Suppressor macrophage treated with lipopolysaccharide for 1 hour (primary cell): ENCODE measurements around the gene ZNF580.

ENCODE experiments used
- DNase-seq, 3 donors: peaks; one replicate each; pipeline ENCODE4 v3.0.0-alpha.2; 2020 to 2022

ZNF580 gene

GRCh38 chr19:55679343-55680257, 38.8 kb downstream of the ZNF580 start:
- DNase-seq = no peak

- DNase-seq = no peak
Measured at GRCh38 chr19:55680339-55681130, 39.7 kb downstream of the ZNF580 start.

- DNase-seq = no peak
Measured at GRCh38 chr19:55681131-55682092, 40.6 kb downstream of the ZNF580 start.

GRCh38 chr19:55683449-55684261, 42.9 kb downstream of the ZNF580 start:
- no peak for DNase-seq

GRCh38 chr19:55684946-55685681, 44.3 kb downstream of the ZNF580 start:
- DNase-seq = no peak

GRCh38 chr19:55685776-55686175, 45.0 kb downstream of the ZNF580 start:
- DNase-seq = no peak

- no peak for DNase-seq
Measured at GRCh38 chr19:55686311-55687050, 45.7 kb downstream of the ZNF580 start.

GRCh38 chr19:55687281-55688201, 46.7 kb downstream of the ZNF580 start:
- no peak for DNase-seq

GRCh38 chr19:55688422-55689218, 47.8 kb downstream of the ZNF580 start:
- DNase-seq = no peak

GRCh38 chr19:55689411-55690108, 48.8 kb downstream of the ZNF580 start:
- DNase-seq = no peak

- DNase-seq = no peak
Measured at GRCh38 chr19:55690109-55690768, 49.4 kb downstream of the ZNF580 start.

GRCh38 chr19:55690769-55691545, 50.2 kb downstream of the ZNF580 start:
- DNase-seq = no peak

GRCh38 chr19:55691561-55692481, 51.0 kb downstream of the ZNF580 start:
- DNase-seq = no peak

- DNase-seq = no peak
Measured at GRCh38 chr19:55692681-55693081, 51.9 kb downstream of the ZNF580 start.
